HL-60 (cell line): ENCODE data around the gene PSMF1.

Source experiments
- CTCF ChIP-seq: IDR thresholded peaks from one replicate; pipeline ENCODE4 v1.5.1; 2011; ENCODE audit warnings: low read length, control low read depth, inconsistent platforms; ENCODE audit not compliant: insufficient read depth
- POLR2AphosphoS5 ChIP-seq: IDR thresholded peaks from 2 replicates; pipeline ENCODE4 v1.6.1; 2012; ENCODE audit warnings: low read depth

GRCh38 chr20:1075616-1076015 is 42.8 kb upstream of the PSMF1 start:
- no peak for TF ChIP-seq CTCF
- no peak for TF ChIP-seq POLR2AphosphoS5
